WTC11 (cell line): ENCODE results near the gene BIRC5.

Experiments
- NFYB ChIP-seq: sonication (generic); formaldehyde crosslinking; conservative IDR thresholded peaks from 2 replicates; pipeline ENCODE4 v1.8.0; 2022; ENCODE audit warnings: low read depth, missing genetic modification reagents
- ZNF671 ChIP-seq: fragments of 250-450 bp; sonication (Bioruptor Pico); IDR thresholded peaks from 2 replicates; pipeline ENCODE4 v1.8.0; 2021; ENCODE audit warnings: mild to moderate bottlenecking
- TF ChIP-seq, protein P1 (sequence below): fragments of 200-600 bp; IDR thresholded peaks from 2 replicates; pipeline ENCODE4 v1.8.0; 2022; ENCODE audit warnings: antibody characterized with exemption

DNA sequence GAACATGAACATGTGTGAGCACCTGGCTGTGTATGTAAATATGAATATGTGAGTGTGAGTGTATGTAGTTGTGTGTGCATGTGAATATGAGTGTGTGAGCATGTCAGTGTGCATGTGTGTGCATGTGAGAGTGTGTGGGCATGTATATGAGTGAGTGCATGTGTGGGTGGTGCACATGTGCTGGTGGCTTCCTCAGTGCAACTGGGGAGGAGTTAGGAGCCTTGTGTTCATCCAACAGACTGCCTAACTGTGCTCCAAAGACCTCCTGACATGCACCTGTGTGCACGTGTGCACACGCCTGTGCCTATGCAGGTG, 18.8 kb downstream of the BIRC5 start:
- TF ChIP-seq NFYB (CRISPR knock-in tag) (no peak), ZNF671 (CRISPR knock-in tag) (no peak)
- TF ChIP-seq, protein P1, sequence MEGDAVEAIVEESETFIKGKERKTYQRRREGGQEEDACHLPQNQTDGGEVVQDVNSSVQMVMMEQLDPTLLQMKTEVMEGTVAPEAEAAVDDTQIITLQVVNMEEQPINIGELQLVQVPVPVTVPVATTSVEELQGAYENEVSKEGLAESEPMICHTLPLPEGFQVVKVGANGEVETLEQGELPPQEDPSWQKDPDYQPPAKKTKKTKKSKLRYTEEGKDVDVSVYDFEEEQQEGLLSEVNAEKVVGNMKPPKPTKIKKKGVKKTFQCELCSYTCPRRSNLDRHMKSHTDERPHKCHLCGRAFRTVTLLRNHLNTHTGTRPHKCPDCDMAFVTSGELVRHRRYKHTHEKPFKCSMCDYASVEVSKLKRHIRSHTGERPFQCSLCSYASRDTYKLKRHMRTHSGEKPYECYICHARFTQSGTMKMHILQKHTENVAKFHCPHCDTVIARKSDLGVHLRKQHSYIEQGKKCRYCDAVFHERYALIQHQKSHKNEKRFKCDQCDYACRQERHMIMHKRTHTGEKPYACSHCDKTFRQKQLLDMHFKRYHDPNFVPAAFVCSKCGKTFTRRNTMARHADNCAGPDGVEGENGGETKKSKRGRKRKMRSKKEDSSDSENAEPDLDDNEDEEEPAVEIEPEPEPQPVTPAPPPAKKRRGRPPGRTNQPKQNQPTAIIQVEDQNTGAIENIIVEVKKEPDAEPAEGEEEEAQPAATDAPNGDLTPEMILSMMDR = no peak
